HepG2 (cell line): ENCODE data around the gene DOCK3. TPM values are rescaled to one million over a fixed set of nuclear protein-coding genes. Genes with fewer than 3 reads are reported as not detected.

Experiments
- ATAC-seq: fragments of 200-7000 bp; cut with Tn5 transposase; 3 replicates; pipeline ENCODE4 v1.9.1; 2020; ENCODE audit warnings: mild to moderate bottlenecking, moderate library complexity
- BruUV-seq: library from RNA; stranded (reverse); fragments of 400-500 nt; replicated peaks from 2 replicates; lab custom pipeline; 2021; lab: Mats Ljungman, UMichigan
- CTCF ChIA-PET: fragments of 300-600 bp; formaldehyde crosslinking; extraction: SDS; loops from one replicate; lab custom pipeline; 2021; ENCODE audit warnings: low total read pairs, inconsistent platforms, low intra/inter-chr PET ratio; lab: Yijun Ruan, JAX
- POLR2A ChIA-PET: fragments of 350-600 bp; sonication (Branson Sonifier 250); formaldehyde crosslinking; loops from one replicate; lab custom pipeline; 2020; ENCODE audit warnings: antibody characterized with exemption, inconsistent platforms; lab: Yijun Ruan, JAX
- DNase-seq: peaks from one replicate; pipeline ENCODE4 v3.0.0-alpha.2; 2015; ENCODE audit warnings: low spot score
- FAIRE-seq: peaks from 3 replicates; lab custom pipeline; 2011; peaks lifted over from hg19 to GRCh38; lab: Jason Lieb, UNC
- H2AFZ ChIP-seq: one replicate; pipeline ENCODE4 v1.6.1; 2011; ENCODE audit warnings: low read length, inconsistent platforms
- H3K27ac ChIP-seq: fragments of 300-600 bp; 3 replicates; pipeline ENCODE4 v1.8.0; 2011; ENCODE audit warnings: mixed run types, mild to moderate bottlenecking, mixed read lengths, low read length, inconsistent platforms; ENCODE audit not compliant: insufficient read depth; ENCODE audit errors: extremely low read length
- H3K27me3 ChIP-seq, 2 experiments: fragments of 200-600 bp in 1 of 2; 2 replicates in 1 of 2; 3 replicates in 1 of 2; pipeline versions ENCODE4 v1.6.0 to v1.8.0; 2011; ENCODE audit warnings: low read length in 2 of 2, mild to moderate bottlenecking in 2 of 2, moderate library complexity in 2 of 2, inconsistent platforms in 1 of 2; ENCODE audit not compliant: insufficient read depth in 2 of 2, control insufficient read depth in 1 of 2
- H3K36me3 ChIP-seq, 2 experiments: fragments of 200-600 bp in 1 of 2; replicated peaks in 1 of 2; 2 replicates in 1 of 2; 3 replicates in 1 of 2; pipeline versions ENCODE4 v1.5.1 to v1.8.0; 2011; ENCODE audit warnings: low read length in 2 of 2, inconsistent platforms in 1 of 2; ENCODE audit not compliant: insufficient read depth in 2 of 2, control insufficient read depth in 1 of 2
- H3K4me1 ChIP-seq: 2 replicates; pipeline ENCODE4 v1.5.1; 2012; ENCODE audit warnings: low read length, inconsistent platforms; ENCODE audit not compliant: insufficient read depth
- H3K4me2 ChIP-seq: 2 replicates; pipeline ENCODE4 v1.6.0; 2011; ENCODE audit warnings: low read depth, low read length, inconsistent platforms
- H3K4me3 ChIP-seq, 3 experiments: fragments of 200-600 bp in 1 of 3; sonication (generic), shearing (Covaris generic) in 1 of 3; replicated peaks in 1 of 3; 2 replicates each; pipeline ENCODE4 v1.5.1; 2011 to 2016; ENCODE audit warnings: low read length in 3 of 3, inconsistent platforms in 2 of 3, low read depth in 2 of 3, mild to moderate bottlenecking in 2 of 3, control low read depth in 1 of 3, mixed read lengths in 1 of 3; ENCODE audit not compliant: insufficient read depth in 1 of 3
- H3K79me2 ChIP-seq: one replicate; pipeline ENCODE4 v1.6.1; 2011; ENCODE audit warnings: low read length, inconsistent platforms; ENCODE audit not compliant: insufficient read depth
- H3K9ac ChIP-seq: 2 replicates; pipeline ENCODE4 v1.6.0; 2011; ENCODE audit warnings: mild to moderate bottlenecking, low read depth, low read length, inconsistent platforms; ENCODE audit not compliant: insufficient read depth
- H3K9me3 ChIP-seq: 2 replicates; pipeline ENCODE4 v1.5.1; 2012; ENCODE audit warnings: mild to moderate bottlenecking, low read length
- H4K20me1 ChIP-seq: 2 replicates; pipeline ENCODE4 v1.6.0; 2011; ENCODE audit warnings: inconsistent platforms, mild to moderate bottlenecking, low read length, moderate library complexity; ENCODE audit not compliant: insufficient read depth
- ZKSCAN8 ChIP-seq: IDR thresholded peaks from 2 replicates; pipeline ENCODE4 v1.6.1; 2016; ENCODE audit warnings: borderline replicate concordance, missing genetic modification reagents, missing compliant biosample characterization
- ZNF768 ChIP-seq: sonication (generic); formaldehyde crosslinking; IDR thresholded peaks from 2 replicates; pipeline ENCODE4 v1.4.0; 2020; ENCODE audit warnings: missing genetic modification reagents
- ZSCAN30 ChIP-seq: sonication (generic); formaldehyde crosslinking; IDR thresholded peaks from 2 replicates; pipeline ENCODE4 v1.5.0; 2020; ENCODE audit warnings: mild to moderate bottlenecking, missing genetic modification reagents
- whole genome bisulfite sequencing: methylation state at CpG from one replicate; pipeline ENCODE4 v1.1.6; 2017; ENCODE audit warnings: low lambda C conversion rate; 5-methylcytosine and 5-hydroxymethylcytosine counted together
- in situ Hi-C: cut with HindIII; loops from 2 replicates; pipeline ENCODE4 v1.10.0; 2017; ENCODE audit warnings: low pct_unique_long_range_greater_than_20kb; ENCODE audit not compliant: extremely low pct_ligation_motif_present
- intact Hi-C: fragments of 100-400 bp; cut with micrococcal nuclease; formaldehyde crosslinking; loops from one replicate; pipeline ENCODE4 v1.10.0; 2022; ENCODE audit not compliant: unreplicated experiment
- polyA plus RNA-seq, 8 experiments: library from polyadenylated mRNA; depleted of rRNA in 3 of 8; stranded (reverse) in 7 of 8; unstranded in 1 of 8; fragments of >200 nt; fragmentation: Illumina TruSeq in 4 of 8; extraction: Trizol in 4 of 8; gene quantifications; 2 replicates each; pipeline versions ENCODE4 v1.2.1 to v1.2.3, GENCODE V29; 2011 to 2016; ENCODE audit warnings: low read depth in 4 of 8, missing spikeins in 1 of 8, mixed read lengths in 1 of 8; ENCODE audit not compliant: insufficient read depth in 1 of 8
- total RNA-seq, 5 experiments: library from RNA; depleted of rRNA; stranded (reverse); fragments of >200 nt; fragmentation: Illumina TruSeq; extraction: Trizol; gene quantifications; 2 replicates each; pipeline ENCODE4 v1.2.3, GENCODE V29; 2016; ENCODE audit warnings: low read depth in 1 of 5
- TF ChIP-seq, protein P1 (sequence below): sonication (generic); formaldehyde crosslinking; IDR thresholded peaks from 2 replicates; pipeline ENCODE4 v1.4.0; 2020; ENCODE audit warnings: missing genetic modification reagents

Gene DOCK3
- total and polyA plus RNA-seq, 2 of the 13 experiments (the other 11 are each of a cell fraction or from before 2014, with no cell fraction given), result not detected

GRCh38 chr3:50652709-50653108 is 22.0 kb upstream of the DOCK3 start (continued):
- peak; percentile 79 for TF ChIP-seq ZNF768 (CRISPR knock-in tag)
- peak; percentile 91 for TF ChIP-seq ZKSCAN8

DNA sequence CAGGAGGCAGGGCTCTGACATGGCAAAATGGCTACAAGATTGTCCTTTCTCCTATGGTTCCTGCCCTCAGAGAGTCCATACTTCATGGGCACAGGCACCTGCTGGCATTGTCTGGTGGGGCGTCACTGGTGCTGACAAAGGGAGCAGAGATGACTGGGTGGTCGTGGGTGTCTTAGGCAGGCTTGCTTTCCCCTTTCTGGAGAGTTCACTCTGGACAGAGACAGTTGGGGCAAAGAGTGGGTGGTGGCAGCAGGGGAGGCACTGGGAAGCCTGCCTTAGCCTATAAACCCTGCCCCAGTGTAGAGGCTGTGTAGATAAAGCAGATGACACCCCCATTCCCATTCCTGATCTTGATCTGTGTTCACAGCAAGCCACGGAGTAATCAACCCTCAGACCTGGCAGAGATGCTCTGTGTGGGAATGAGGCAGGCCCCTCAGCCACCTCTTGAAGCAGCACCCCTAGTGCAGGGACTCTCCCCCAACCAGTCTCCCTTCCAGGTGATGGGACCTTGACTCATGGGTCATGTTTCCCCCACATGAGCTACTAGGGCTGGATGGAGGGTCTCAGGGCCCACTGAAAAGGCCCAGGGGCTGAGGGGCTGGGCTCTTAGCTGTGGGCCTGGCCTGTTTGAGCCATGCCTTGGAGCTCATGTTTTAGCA is 20.7 kb upstream of the DOCK3 start:
- Histone ChIP-seq H3K27me3 (peaks cover 0 to 27% of the 10 kb centered on the region in 2 experiments; a peak in 3 of 5 replicates), H3K9ac (no peak overlapping the region), H4K20me1 (no peaks in the 10 kb centered on the region), H3K36me3 (no peaks in the 10 kb centered on the region), H2AFZ (no peak overlapping the region), H3K4me1 (no peaks in the 10 kb centered on the region), H3K4me2 (no peak overlapping the region), H3K27ac (no peak overlapping the region), H3K9me3 (no peaks in the 10 kb centered on the region), H3K4me3 (no peak overlapping the region), H3K79me2 (no peaks in the 10 kb centered on the region)
- WGBS, result 8% methylated on average over 2 of the region's 3 CpGs
- TF ChIP-seq, protein P1, sequence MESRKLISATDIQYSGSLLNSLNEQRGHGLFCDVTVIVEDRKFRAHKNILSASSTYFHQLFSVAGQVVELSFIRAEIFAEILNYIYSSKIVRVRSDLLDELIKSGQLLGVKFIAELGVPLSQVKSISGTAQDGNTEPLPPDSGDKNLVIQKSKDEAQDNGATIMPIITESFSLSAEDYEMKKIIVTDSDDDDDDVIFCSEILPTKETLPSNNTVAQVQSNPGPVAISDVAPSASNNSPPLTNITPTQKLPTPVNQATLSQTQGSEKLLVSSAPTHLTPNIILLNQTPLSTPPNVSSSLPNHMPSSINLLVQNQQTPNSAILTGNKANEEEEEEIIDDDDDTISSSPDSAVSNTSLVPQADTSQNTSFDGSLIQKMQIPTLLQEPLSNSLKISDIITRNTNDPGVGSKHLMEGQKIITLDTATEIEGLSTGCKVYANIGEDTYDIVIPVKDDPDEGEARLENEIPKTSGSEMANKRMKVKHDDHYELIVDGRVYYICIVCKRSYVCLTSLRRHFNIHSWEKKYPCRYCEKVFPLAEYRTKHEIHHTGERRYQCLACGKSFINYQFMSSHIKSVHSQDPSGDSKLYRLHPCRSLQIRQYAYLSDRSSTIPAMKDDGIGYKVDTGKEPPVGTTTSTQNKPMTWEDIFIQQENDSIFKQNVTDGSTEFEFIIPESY, result no peak
- no peak for TF ChIP-seq ZSCAN30 (CRISPR knock-in tag)
- BruUV-seq, result no TSS peak
- intact Hi-C loops (no loop called here), in situ Hi-C loops (loop anchor here (5.0 kb wide), 2 partner anchors 37 to 82 kb away; partner anchors contain the start of gene MAPKAPK3)
- FAIRE-seq (no peak), ATAC-seq (no peak), DNase-seq (no peak)
- ChIA-PET POLR2A (interaction anchor here (1.4 to 1.6 kb wide), 2 partner anchors 38 to 85 kb away, joined by 3 to 12 read pairs; partner anchors contain the start of genes HEMK1 and MAPKAPK3), CTCF (interaction anchor here (3.0 kb wide), 1 partner anchor 38 kb away, joined by 16 read pairs; the partner anchor contains the start of gene MAPKAPK3)
